ENCODE measurements around the gene SENP7. TPM values are rescaled to one million over a fixed set of nuclear protein-coding genes. Genes with fewer than 3 reads are reported as not detected.

Gene SENP7
- total and polyA plus RNA-seq, 2 experiments from 2014 or later = 5.0 to 9.0 TPM

DNA sequence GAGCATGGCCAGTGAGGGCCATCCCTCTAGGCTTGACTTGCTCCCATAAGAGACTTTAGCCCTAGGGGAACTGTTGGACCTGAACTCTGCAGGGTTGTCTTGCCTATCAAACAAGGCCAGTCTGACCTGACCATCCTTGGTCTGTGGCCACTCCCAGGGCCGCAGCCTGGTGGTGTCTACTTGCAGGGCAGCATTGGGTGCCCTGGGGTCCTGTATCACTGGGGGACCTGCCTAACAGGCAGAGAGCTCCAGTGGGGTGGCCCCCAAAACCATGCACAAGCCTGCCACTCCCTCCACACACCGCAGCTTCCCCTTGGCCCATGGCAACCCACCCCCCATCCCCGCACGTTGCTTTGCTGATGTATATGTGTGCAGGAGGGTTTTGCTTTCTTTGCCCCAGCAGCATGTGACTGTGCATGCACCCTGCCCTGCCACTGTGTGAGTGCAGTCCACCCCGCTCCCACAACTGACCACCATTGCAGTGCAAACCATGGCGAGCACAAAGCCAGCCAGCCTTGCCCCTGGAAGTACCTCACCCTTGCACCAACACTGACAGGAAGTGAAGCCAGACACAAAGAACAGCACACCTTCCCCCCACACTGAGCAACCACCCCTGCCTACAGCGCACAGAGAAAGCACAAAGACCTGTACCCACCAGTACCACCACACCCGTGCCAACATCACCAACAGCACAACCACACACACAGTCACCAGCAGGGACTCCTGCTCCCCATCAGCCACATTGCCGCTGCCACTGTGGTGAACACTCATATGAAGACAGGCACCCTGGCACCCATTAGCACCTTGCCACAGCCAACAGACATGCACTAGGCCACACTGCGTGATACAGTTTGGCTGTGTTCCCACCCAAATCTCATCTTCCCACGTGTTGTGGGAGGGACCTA, 88.8 kb downstream of the SENP7 start (continued):
- TF ChIP-seq ZNF114 (CRISPR knock-in tag; IDR thresholded peaks at IDR 0.05) (no peak), EZH2 (IDR thresholded peaks at IDR 0.05; ENCODE audit: low read depth, unreplicated experiment) (no peak), JUNB (IDR thresholded peaks at IDR 0.05; ENCODE audit: unreplicated experiment) (no peak), STAT1 (IDR thresholded peaks at IDR 0.05; ENCODE audit: unreplicated experiment) (no peak), EZH2phosphoT487 (IDR thresholded peaks at IDR 0.05; ENCODE audit: unreplicated experiment) (no peak), POLR2AphosphoS5 (IDR thresholded peaks at IDR 0.05; ENCODE audit: low read depth) (no peak)
- TF ChIP-seq, protein P1, sequence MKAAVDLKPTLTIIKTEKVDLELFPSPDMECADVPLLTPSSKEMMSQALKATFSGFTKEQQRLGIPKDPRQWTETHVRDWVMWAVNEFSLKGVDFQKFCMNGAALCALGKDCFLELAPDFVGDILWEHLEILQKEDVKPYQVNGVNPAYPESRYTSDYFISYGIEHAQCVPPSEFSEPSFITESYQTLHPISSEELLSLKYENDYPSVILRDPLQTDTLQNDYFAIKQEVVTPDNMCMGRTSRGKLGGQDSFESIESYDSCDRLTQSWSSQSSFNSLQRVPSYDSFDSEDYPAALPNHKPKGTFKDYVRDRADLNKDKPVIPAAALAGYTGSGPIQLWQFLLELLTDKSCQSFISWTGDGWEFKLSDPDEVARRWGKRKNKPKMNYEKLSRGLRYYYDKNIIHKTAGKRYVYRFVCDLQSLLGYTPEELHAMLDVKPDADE (IDR thresholded peaks at IDR 0.05) = no peak
- TF ChIP-seq, protein P2, sequence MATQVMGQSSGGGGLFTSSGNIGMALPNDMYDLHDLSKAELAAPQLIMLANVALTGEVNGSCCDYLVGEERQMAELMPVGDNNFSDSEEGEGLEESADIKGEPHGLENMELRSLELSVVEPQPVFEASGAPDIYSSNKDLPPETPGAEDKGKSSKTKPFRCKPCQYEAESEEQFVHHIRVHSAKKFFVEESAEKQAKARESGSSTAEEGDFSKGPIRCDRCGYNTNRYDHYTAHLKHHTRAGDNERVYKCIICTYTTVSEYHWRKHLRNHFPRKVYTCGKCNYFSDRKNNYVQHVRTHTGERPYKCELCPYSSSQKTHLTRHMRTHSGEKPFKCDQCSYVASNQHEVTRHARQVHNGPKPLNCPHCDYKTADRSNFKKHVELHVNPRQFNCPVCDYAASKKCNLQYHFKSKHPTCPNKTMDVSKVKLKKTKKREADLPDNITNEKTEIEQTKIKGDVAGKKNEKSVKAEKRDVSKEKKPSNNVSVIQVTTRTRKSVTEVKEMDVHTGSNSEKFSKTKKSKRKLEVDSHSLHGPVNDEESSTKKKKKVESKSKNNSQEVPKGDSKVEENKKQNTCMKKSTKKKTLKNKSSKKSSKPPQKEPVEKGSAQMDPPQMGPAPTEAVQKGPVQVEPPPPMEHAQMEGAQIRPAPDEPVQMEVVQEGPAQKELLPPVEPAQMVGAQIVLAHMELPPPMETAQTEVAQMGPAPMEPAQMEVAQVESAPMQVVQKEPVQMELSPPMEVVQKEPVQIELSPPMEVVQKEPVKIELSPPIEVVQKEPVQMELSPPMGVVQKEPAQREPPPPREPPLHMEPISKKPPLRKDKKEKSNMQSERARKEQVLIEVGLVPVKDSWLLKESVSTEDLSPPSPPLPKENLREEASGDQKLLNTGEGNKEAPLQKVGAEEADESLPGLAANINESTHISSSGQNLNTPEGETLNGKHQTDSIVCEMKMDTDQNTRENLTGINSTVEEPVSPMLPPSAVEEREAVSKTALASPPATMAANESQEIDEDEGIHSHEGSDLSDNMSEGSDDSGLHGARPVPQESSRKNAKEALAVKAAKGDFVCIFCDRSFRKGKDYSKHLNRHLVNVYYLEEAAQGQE (IDR thresholded peaks at IDR 0.05; ENCODE audit: unreplicated experiment) = no peak

DNA sequence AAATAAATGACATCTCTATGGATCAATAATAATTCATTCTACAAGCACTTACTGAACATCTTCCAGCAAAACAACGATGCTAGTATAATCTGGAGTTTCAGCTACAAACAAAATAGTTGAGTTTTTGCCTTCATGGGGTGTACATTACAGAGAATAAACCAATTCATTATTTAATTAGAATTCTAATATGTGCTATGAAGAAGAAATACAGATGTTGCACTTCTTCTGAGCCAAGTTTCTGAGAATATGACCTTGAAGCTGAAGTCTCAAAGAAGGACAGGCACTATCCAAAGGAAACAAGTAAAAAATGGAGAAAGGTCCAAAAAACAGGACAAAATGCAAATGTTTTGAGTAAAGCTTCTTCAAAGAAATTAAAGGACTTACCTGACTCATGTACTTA, 94.2 kb downstream of the SENP7 start:
- no peaks in the 10 kb centered on the region for H4K20me1 ChIP-seq (replicated peaks; ENCODE audit: insufficient read depth)
- Mint-ChIP-seq H3K9me3 (peaks cover 7% of the 10 kb centered on the region; the same call in 2 of the 3 replicates), H3K4me3 (no peak overlapping the region), H3K27me3 (ENCODE audit: insufficient read depth, low read depth, poor library complexity) (peaks cover 2% of the 10 kb centered on the region), H3K4me1 (no peaks in the 10 kb centered on the region), H3K36me3 (ENCODE audit: low read depth) (no peaks in the 10 kb centered on the region), H3K27ac (no peak overlapping the region)
- H3K4me3 ChIP-seq = no peak overlapping the region
- no peak overlapping the region for H2AFZ ChIP-seq
- H3K27ac ChIP-seq (ENCODE audit: low read depth) = no peak overlapping the region
- no peaks in the 10 kb centered on the region for H3F3A ChIP-seq (replicated peaks; ENCODE audit: low read depth)
- no peak overlapping the region for H3K4me2 ChIP-seq
- H3K9me2 ChIP-seq (ENCODE audit: insufficient read depth) = no peaks in the 10 kb centered on the region
- H3K4me1 ChIP-seq (ENCODE audit: insufficient read depth) = no peaks in the 10 kb centered on the region
- DNase-seq (ENCODE audit: low spot score) (no peak), ATAC-seq (no peak)
- H3K36me3 ChIP-seq (ENCODE audit: insufficient read depth) = no peaks in the 10 kb centered on the region
- no peaks in the 10 kb centered on the region for H3K27me3 ChIP-seq (ENCODE audit: insufficient read depth)
- H3K79me2 ChIP-seq (replicated peaks; ENCODE audit: insufficient read depth) = no peaks in the 10 kb centered on the region
- TF ChIP-seq STAT1 (IDR thresholded peaks at IDR 0.05; ENCODE audit: unreplicated experiment) = no peak
- no peak for TF ChIP-seq CREB1 (CRISPR knock-in tag; IDR thresholded peaks at IDR 0.05; ENCODE audit: low read depth)
- TF ChIP-seq, protein P3, sequence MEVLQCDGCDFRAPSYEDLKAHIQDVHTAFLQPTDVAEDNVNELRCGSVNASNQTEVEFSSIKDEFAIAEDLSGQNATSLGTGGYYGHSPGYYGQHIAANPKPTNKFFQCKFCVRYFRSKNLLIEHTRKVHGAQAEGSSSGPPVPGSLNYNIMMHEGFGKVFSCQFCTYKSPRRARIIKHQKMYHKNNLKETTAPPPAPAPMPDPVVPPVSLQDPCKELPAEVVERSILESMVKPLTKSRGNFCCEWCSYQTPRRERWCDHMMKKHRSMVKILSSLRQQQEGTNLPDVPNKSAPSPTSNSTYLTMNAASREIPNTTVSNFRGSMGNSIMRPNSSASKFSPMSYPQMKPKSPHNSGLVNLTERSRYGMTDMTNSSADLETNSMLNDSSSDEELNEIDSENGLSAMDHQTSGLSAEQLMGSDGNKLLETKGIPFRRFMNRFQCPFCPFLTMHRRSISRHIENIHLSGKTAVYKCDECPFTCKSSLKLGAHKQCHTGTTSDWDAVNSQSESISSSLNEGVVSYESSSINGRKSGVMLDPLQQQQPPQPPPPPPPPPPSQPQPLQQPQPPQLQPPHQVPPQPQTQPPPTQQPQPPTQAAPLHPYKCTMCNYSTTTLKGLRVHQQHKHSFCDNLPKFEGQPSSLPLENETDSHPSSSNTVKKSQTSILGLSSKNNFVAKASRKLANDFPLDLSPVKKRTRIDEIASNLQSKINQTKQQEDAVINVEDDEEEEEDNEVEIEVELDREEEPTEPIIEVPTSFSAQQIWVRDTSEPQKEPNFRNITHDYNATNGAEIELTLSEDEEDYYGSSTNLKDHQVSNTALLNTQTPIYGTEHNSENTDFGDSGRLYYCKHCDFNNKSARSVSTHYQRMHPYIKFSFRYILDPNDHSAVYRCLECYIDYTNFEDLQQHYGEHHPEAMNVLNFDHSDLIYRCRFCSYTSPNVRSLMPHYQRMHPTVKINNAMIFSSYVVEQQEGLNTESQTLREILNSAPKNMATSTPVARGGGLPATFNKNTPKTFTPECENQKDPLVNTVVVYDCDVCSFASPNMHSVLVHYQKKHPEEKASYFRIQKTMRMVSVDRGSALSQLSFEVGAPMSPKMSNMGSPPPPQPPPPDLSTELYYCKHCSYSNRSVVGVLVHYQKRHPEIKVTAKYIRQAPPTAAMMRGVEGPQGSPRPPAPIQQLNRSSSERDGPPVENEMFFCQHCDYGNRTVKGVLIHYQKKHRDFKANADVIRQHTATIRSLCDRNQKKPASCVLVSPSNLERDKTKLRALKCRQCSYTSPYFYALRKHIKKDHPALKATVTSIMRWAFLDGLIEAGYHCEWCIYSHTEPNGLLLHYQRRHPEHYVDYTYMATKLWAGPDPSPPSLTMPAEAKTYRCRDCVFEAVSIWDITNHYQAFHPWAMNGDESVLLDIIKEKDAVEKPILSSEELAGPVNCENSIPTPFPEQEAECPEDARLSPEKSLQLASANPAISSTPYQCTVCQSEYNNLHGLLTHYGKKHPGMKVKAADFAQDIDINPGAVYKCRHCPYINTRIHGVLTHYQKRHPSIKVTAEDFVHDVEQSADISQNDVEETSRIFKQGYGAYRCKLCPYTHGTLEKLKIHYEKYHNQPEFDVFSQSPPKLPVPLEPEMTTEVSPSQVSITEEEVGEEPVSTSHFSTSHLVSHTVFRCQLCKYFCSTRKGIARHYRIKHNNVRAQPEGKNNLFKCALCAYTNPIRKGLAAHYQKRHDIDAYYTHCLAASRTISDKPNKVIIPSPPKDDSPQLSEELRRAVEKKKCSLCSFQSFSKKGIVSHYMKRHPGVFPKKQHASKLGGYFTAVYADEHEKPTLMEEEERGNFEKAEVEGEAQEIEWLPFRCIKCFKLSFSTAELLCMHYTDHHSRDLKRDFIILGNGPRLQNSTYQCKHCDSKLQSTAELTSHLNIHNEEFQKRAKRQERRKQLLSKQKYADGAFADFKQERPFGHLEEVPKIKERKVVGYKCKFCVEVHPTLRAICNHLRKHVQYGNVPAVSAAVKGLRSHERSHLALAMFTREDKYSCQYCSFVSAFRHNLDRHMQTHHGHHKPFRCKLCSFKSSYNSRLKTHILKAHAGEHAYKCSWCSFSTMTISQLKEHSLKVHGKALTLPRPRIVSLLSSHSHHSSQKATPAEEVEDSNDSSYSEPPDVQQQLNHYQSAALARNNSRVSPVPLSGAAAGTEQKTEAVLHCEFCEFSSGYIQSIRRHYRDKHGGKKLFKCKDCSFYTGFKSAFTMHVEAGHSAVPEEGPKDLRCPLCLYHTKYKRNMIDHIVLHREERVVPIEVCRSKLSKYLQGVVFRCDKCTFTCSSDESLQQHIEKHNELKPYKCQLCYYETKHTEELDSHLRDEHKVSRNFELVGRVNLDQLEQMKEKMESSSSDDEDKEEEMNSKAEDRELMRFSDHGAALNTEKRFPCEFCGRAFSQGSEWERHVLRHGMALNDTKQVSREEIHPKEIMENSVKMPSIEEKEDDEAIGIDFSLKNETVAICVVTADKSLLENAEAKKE (CRISPR knock-in tag; IDR thresholded peaks at IDR 0.05) = no peak
- no peak for TF ChIP-seq EZH2phosphoT487 (IDR thresholded peaks at IDR 0.05; ENCODE audit: unreplicated experiment)
- TF ChIP-seq, protein P4, sequence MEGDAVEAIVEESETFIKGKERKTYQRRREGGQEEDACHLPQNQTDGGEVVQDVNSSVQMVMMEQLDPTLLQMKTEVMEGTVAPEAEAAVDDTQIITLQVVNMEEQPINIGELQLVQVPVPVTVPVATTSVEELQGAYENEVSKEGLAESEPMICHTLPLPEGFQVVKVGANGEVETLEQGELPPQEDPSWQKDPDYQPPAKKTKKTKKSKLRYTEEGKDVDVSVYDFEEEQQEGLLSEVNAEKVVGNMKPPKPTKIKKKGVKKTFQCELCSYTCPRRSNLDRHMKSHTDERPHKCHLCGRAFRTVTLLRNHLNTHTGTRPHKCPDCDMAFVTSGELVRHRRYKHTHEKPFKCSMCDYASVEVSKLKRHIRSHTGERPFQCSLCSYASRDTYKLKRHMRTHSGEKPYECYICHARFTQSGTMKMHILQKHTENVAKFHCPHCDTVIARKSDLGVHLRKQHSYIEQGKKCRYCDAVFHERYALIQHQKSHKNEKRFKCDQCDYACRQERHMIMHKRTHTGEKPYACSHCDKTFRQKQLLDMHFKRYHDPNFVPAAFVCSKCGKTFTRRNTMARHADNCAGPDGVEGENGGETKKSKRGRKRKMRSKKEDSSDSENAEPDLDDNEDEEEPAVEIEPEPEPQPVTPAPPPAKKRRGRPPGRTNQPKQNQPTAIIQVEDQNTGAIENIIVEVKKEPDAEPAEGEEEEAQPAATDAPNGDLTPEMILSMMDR (conservative IDR thresholded peaks at IDR 0.05; ENCODE audit: low read depth in 2 of 2) = no peak
- no peak for TF ChIP-seq EZH2 (IDR thresholded peaks at IDR 0.05; ENCODE audit: low read depth, unreplicated experiment)
